Suprapubic skin (tissue), 4 donors: ENCODE measurements around the gene TOLLIP. TPM values are rescaled to one million over a fixed set of nuclear protein-coding genes. Genes with fewer than 3 reads are reported as not detected.
"Not testable (repeated sequence)": the region's sequence is repeated elsewhere in the genome, so short reads cannot be mapped to it uniquely, and the experiment has no call there.

Experiments used
- DNase-seq, 2 donors: peaks; one replicate each; pipeline ENCODE4 v3.0.0-alpha.2; 2019; ENCODE audit warnings: low spot score in 2 of 2
- H3K27ac ChIP-seq: fragments of 200-600 bp; sonication (generic); one replicate; pipeline ENCODE4 v1.5.1; 2019
- H3K27me3 ChIP-seq: fragments of 200-600 bp; sonication (generic); one replicate; pipeline ENCODE4 v1.5.1; 2019
- H3K36me3 ChIP-seq: fragments of 200-600 bp; sonication (generic); one replicate; pipeline ENCODE4 v1.5.1; 2019
- H3K4me1 ChIP-seq: fragments of 200-600 bp; sonication (generic); one replicate; pipeline ENCODE4 v1.5.1; 2019
- H3K4me3 ChIP-seq: fragments of 200-600 bp; sonication (generic); one replicate; pipeline ENCODE4 v1.5.1; 2019; ENCODE audit warnings: mild to moderate bottlenecking
- H3K9me3 ChIP-seq: fragments of 200-600 bp; sonication (generic); one replicate; pipeline ENCODE4 v1.5.1; 2019
- EP300 ChIP-seq: sonication (generic); formaldehyde crosslinking; IDR thresholded peaks from one replicate; pipeline ENCODE4 v1.6.1; 2017; ENCODE audit warnings: antibody characterized with exemption
- POLR2A ChIP-seq, 2 donors: fragments of 450-650 bp; IDR thresholded peaks; one replicate each; pipeline ENCODE4 v1.6.1; 2017; ENCODE audit warnings: antibody characterized with exemption in 2 of 2, mild to moderate bottlenecking in 2 of 2, moderate library complexity in 2 of 2
- POLR2AphosphoS5 ChIP-seq, 3 donors: sonication (generic); formaldehyde crosslinking; IDR thresholded peaks; one replicate each; pipeline ENCODE4 v1.6.1; 2017; ENCODE audit warnings: antibody characterized with exemption in 3 of 3
- WGBS: methylation state at CpG from one replicate; pipeline ENCODE4 v1.1.5; 2018; 5-methylcytosine and 5-hydroxymethylcytosine counted together
- total RNA-seq, 4 donors: library from RNA; depleted of rRNA; stranded (reverse); fragments of >200 nt; gene quantifications; one replicate each; pipeline ENCODE4 v1.1.0, GENCODE V29; 2016
- TF ChIP-seq, protein P1 (sequence below), 2 donors: fragments of 200-600 bp in 1 of 2; fragments of 450-650 bp in 1 of 2; sonication (generic) in 1 of 2; IDR thresholded peaks; one replicate each; pipeline ENCODE4 v1.5.1; 2016 to 2019; ENCODE audit warnings: antibody characterized with exemption in 2 of 2, mild to moderate bottlenecking in 1 of 2, moderate library complexity in 1 of 2

Gene TOLLIP
- total RNA-seq, 4 donors from 2014 or later, result 96.6 to 105 (median 100) TPM

DNA sequence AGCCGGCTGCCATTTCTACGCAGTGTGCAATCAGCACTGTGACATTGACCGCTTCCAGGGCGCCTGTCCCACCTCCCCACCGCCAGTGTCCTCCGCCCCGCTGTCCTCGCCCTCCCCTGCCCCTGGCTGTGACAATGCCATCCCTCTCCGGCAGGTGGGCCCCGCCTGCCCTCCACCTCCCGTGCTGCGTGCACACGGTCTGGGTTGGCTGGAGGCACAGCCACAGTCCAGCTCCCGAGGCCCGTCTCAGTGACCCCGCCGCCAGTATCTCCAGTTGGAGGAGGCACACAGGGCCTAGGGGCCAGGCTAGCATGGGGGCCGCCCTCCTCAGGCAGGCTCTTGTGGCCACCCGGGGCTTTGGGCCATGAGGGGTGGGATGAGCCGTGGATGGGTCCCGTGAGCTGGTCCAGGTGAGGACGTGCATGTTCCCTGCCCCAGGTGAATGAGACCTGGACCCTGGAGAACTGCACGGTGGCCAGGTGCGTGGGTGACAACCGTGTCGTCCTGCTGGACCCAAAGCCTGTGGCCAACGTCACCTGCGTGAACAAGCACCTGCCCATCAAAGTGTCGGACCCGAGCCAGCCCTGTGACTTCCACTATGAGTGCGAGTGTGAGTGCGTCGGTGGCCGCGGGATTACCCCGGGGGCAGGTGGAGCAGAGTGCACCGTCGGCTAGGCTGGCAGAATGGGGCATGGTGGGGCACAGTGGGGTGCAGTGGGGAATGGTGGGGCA is 56.9 kb downstream of the TOLLIP start:
- 97% methylated on average over 7 of the region's 38 CpGs for WGBS
- no peak for DNase-seq

DNA sequence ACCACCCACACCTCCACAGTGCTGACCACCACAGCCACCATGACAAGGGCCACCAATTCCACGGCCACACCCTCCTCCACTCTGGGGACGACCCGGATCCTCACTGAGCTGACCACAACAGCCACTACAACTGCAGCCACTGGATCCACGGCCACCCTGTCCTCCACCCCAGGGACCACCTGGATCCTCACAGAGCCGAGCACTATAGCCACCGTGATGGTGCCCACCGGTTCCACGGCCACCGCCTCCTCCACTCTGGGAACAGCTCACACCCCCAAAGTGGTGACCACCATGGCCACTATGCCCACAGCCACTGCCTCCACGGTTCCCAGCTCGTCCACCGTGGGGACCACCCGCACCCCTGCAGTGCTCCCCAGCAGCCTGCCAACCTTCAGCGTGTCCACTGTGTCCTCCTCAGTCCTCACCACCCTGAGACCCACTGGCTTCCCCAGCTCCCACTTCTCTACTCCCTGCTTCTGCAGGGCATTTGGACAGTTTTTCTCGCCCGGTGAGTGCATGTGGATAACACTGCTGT is 58.1 kb downstream of the TOLLIP start:
- no peak for DNase-seq
- no peak overlapping the region for H3K4me3 ChIP-seq
- H3K27me3 ChIP-seq, result no peaks in the 10 kb centered on the region
- H3K9me3 ChIP-seq, result no peaks in the 10 kb centered on the region
- no peak for TF ChIP-seq POLR2AphosphoS5 (IDR thresholded peaks at IDR 0.05)
- TF ChIP-seq, protein P1, sequence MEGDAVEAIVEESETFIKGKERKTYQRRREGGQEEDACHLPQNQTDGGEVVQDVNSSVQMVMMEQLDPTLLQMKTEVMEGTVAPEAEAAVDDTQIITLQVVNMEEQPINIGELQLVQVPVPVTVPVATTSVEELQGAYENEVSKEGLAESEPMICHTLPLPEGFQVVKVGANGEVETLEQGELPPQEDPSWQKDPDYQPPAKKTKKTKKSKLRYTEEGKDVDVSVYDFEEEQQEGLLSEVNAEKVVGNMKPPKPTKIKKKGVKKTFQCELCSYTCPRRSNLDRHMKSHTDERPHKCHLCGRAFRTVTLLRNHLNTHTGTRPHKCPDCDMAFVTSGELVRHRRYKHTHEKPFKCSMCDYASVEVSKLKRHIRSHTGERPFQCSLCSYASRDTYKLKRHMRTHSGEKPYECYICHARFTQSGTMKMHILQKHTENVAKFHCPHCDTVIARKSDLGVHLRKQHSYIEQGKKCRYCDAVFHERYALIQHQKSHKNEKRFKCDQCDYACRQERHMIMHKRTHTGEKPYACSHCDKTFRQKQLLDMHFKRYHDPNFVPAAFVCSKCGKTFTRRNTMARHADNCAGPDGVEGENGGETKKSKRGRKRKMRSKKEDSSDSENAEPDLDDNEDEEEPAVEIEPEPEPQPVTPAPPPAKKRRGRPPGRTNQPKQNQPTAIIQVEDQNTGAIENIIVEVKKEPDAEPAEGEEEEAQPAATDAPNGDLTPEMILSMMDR (IDR thresholded peaks at IDR 0.05), result no peak
- TF ChIP-seq EP300, result no peak
- no peak for TF ChIP-seq POLR2A (IDR thresholded peaks at IDR 0.05)
- no peaks in the 10 kb centered on the region for H3K36me3 ChIP-seq
- no peak overlapping the region for H3K27ac ChIP-seq
- WGBS, result 95% methylated on average over 16 of the region's 16 CpGs
- no peaks in the 10 kb centered on the region for H3K4me1 ChIP-seq

More for the DNA sequence above, 56.9 kb downstream of the TOLLIP start:
- Histone ChIP-seq H3K27ac (no peak overlapping the region), H3K9me3 (no peaks in the 10 kb centered on the region), H3K4me1 (no peaks in the 10 kb centered on the region), H3K36me3 (no peaks in the 10 kb centered on the region), H3K4me3 (no peak overlapping the region), H3K27me3 (no peaks in the 10 kb centered on the region)
- TF ChIP-seq POLR2AphosphoS5 (IDR thresholded peaks at IDR 0.05) (no peak), POLR2A (IDR thresholded peaks at IDR 0.05) (no peak)
- TF ChIP-seq, protein P1 (IDR thresholded peaks at IDR 0.05), result no peak

DNA sequence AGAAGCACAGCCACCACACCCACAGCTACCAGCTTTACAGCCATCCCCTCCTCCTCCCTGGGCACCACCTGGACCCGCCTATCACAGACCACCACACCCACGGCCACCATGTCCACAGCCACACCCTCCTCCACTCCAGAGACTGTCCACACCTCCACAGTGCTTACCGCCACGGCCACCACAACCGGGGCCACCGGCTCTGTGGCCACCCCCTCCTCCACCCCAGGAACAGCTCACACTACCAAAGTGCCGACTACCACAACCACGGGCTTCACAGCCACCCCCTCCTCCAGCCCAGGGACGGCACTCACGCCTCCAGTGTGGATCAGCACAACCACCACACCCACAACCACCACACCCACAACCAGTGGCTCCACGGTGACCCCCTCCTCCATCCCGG is 59.0 kb downstream of the TOLLIP start:
- not testable (repeated sequence) for H3K27ac ChIP-seq, H3K9me3 ChIP-seq, H3K36me3 ChIP-seq, H3K4me3 ChIP-seq, H3K27me3 ChIP-seq, DNase-seq, H3K4me1 ChIP-seq
- WGBS, result 84% methylated on average over 5 of the region's 12 CpGs

DNA sequence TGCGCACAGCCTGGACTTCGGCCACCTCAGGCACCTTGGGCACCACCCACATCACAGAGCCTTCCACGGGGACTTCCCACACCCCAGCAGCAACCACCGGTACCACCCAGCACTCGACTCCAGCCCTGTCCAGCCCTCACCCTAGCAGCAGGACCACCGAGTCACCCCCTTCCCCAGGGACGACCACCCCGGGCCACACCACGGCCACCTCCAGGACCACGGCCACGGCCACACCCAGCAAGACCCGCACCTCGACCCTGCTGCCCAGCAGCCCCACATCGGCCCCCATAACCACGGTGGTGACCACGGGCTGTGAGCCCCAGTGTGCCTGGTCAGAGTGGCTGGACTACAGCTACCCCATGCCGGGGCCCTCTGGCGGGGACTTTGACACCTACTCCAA is 60.5 kb downstream of the TOLLIP start:
- not testable (repeated sequence) for H3K9me3 ChIP-seq, H3K4me3 ChIP-seq
- no CpG with 5 or more reads among the region's 18 CpGs for WGBS

DNA sequence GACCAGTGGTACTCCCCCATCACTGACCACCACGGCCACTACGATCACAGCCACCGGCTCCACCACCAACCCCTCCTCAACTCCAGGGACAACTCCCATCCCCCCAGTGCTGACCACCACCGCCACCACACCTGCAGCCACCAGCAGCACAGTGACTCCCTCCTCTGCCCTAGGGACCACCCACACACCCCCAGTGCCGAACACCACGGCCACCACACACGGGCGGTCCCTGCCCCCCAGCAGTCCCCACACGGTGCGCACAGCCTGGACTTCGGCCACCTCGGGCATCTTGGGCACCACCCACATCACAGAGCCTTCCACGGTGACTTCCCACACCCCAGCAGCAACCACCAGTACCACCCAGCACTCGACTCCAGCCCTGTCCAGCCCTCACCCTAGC is 62.4 kb downstream of the TOLLIP start:
- H3K27me3 ChIP-seq, H3K36me3 ChIP-seq, H3K9me3 ChIP-seq, H3K4me1 ChIP-seq, H3K4me3 ChIP-seq, H3K27ac ChIP-seq, DNase-seq: not testable (repeated sequence)
- 92% methylated on average over 12 of the region's 14 CpGs for WGBS

More for the DNA sequence above, 60.5 kb downstream of the TOLLIP start:
- DNase-seq, H3K36me3 ChIP-seq, H3K4me1 ChIP-seq, H3K27me3 ChIP-seq, H3K27ac ChIP-seq: not testable (repeated sequence)

DNA sequence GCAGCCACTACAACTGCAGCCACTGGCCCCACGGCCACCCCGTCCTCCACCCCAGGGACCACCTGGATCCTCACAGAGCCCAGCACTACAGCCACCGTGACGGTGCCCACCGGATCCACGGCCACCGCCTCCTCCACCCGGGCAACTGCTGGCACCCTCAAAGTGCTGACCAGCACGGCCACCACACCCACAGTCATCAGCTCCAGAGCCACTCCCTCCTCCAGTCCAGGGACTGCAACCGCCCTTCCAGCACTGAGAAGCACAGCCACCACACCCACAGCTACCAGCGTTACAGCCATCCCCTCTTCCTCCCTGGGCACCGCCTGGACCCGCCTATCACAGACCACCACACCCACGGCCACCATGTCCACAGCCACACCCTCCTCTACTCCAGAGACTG is 63.1 kb downstream of the TOLLIP start:
- not testable (repeated sequence) for DNase-seq
- 94% methylated on average over 10 of the region's 14 CpGs for WGBS

DNA sequence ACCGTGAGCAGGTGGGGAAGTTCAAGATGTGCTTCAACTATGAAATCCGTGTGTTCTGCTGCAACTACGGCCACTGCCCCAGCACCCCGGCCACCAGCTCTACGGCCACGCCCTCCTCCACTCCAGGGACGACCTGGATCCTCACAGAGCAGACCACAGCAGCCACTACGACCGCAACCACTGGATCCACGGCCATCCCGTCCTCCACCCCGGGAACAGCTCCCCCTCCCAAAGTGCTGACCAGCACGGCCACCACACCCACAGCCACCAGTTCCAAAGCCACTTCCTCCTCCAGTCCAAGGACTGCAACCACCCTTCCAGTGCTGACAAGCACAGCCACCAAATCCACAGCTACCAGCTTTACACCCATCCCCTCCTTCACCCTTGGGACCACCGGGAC is 63.7 kb downstream of the TOLLIP start:
- not testable (repeated sequence) for H3K27me3 ChIP-seq, H3K4me3 ChIP-seq, H3K27ac ChIP-seq, H3K36me3 ChIP-seq, DNase-seq, H3K4me1 ChIP-seq, H3K9me3 ChIP-seq
- WGBS, result 90% methylated on average over 13 of the region's 14 CpGs

More for the DNA sequence above, 63.1 kb downstream of the TOLLIP start:
- H3K27me3 ChIP-seq, H3K36me3 ChIP-seq, H3K4me1 ChIP-seq, H3K9me3 ChIP-seq, H3K4me3 ChIP-seq, H3K27ac ChIP-seq: not testable (repeated sequence)

DNA sequence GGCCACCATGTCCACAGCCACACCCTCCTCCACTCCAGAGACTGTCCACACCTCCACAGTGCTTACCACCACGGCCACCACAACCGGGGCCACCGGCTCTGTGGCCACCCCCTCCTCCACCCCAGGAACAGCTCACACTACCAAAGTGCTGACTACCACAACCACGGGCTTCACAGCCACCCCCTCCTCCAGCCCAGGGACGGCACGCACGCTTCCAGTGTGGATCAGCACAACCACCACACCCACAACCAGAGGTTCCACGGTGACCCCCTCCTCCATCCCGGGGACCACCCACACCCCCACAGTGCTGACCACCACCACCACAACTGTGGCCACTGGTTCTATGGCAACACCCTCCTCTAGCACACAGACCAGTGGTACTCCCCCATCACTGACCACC is 64.9 kb downstream of the TOLLIP start:
- not testable (repeated sequence) for H3K4me1 ChIP-seq, H3K9me3 ChIP-seq, H3K27me3 ChIP-seq, DNase-seq, H3K36me3 ChIP-seq, H3K27ac ChIP-seq, H3K4me3 ChIP-seq
- 95% methylated on average over 8 of the region's 9 CpGs for WGBS

DNA sequence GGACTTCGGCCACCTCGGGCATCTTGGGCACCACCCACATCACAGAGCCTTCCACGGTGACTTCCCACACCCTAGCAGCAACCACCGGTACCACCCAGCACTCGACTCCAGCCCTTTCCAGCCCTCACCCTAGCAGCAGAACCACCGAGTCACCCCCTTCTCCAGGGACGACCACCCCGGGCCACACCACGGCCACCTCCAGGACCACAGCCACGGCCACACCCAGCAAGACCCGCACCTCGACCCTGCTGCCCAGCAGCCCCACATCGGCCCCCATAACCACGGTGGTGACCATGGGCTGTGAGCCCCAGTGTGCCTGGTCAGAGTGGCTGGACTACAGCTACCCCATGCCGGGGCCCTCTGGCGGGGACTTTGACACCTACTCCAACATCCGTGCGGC is 65.9 kb downstream of the TOLLIP start:
- DNase-seq, H3K4me1 ChIP-seq, H3K9me3 ChIP-seq, H3K4me3 ChIP-seq, H3K27ac ChIP-seq, H3K27me3 ChIP-seq, H3K36me3 ChIP-seq: not testable (repeated sequence)
- WGBS, result no CpG with 5 or more reads among the region's 18 CpGs

DNA sequence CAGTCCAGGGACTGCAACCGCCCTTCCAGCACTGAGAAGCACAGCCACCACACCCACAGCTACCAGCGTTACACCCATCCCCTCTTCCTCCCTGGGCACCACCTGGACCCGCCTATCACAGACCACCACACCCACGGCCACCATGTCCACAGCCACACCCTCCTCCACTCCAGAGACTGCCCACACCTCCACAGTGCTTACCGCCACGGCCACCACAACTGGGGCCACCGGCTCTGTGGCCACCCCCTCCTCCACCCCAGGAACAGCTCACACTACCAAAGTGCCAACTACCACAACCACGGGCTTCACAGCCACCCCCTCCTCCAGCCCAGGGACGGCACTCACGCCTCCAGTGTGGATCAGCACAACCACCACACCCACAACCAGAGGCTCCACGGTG is 66.7 kb downstream of the TOLLIP start:
- H3K4me3 ChIP-seq, H3K27me3 ChIP-seq, DNase-seq, H3K36me3 ChIP-seq, H3K9me3 ChIP-seq, H3K4me1 ChIP-seq, H3K27ac ChIP-seq: not testable (repeated sequence)
- 94% methylated on average over 8 of the region's 11 CpGs for WGBS
